Peyer's patch (tissue), 4 donors: ENCODE measurements around the gene ADGRD1.

Experiments
- POLR2A ChIP-seq, 2 donors: fragments of 450-650 bp; IDR thresholded peaks; one replicate each; pipeline ENCODE4 v1.5.1; 2017; ENCODE audit warnings: antibody characterized with exemption in 2 of 2, mild to moderate bottlenecking in 2 of 2, moderate library complexity in 2 of 2
- TF ChIP-seq, protein P1 (sequence below), 6 experiments: fragments of 450-650 bp in 4 of 6; fragments of 200-600 bp in 2 of 6; sonication (generic) in 1 of 6; IDR thresholded peaks; one replicate each; pipeline ENCODE4 v1.5.1; 2017 to 2019; ENCODE audit warnings: antibody characterized with exemption in 6 of 6, mild to moderate bottlenecking in 3 of 6, moderate library complexity in 1 of 6

DNA sequence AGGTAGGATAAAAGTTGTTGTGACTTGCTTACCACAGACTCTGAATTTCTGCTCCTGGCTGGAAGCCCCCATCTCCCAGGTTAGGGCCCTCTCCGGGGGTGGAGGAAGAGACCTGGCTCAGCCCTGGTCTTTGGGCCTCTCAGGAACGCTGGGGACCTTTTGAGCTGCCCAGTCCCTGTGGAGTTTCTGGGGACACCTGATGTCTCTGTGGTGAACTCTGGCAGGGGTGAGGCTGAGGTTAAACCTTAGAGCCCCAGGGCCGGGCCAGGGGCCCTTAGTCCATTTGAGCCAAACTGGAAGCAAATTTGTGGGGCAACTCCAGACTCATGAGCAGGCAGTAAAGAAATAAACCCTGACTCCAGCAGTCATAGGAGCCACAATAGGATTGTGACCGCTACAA, 112.1 kb downstream of the ADGRD1 start:
- TF ChIP-seq, protein P1, sequence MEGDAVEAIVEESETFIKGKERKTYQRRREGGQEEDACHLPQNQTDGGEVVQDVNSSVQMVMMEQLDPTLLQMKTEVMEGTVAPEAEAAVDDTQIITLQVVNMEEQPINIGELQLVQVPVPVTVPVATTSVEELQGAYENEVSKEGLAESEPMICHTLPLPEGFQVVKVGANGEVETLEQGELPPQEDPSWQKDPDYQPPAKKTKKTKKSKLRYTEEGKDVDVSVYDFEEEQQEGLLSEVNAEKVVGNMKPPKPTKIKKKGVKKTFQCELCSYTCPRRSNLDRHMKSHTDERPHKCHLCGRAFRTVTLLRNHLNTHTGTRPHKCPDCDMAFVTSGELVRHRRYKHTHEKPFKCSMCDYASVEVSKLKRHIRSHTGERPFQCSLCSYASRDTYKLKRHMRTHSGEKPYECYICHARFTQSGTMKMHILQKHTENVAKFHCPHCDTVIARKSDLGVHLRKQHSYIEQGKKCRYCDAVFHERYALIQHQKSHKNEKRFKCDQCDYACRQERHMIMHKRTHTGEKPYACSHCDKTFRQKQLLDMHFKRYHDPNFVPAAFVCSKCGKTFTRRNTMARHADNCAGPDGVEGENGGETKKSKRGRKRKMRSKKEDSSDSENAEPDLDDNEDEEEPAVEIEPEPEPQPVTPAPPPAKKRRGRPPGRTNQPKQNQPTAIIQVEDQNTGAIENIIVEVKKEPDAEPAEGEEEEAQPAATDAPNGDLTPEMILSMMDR (IDR thresholded peaks at IDR 0.05), result no peak
- TF ChIP-seq POLR2A (IDR thresholded peaks at IDR 0.05), result no peak
